Fibroblast of skin of right biceps (primary cell): ENCODE data around the gene COPB1.

Source experiments
- DNase-seq: peaks from one replicate; pipeline ENCODE4 v3.0.0-alpha.2; 2013

COPB1 gene

DNA sequence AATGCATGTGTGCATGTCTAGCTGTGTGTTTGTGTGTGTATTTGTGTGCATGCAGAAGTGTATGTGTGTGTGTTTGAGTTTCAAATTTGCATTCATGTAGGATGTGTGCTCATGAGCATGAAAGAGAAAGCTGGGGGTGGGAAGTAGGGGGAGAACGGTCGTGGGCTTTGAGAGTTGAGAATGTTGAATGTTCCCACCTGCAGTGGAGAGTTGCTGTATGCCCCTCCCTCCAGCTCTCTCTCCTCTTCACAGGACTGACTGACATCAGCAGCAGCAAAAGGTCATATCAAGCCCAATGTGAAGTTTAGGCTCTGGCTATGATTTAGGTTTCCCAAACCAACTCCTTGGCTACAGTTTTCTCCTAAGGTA, 76.8 kb downstream of the COPB1 start:
- DNase-seq, result no peak

DNA sequence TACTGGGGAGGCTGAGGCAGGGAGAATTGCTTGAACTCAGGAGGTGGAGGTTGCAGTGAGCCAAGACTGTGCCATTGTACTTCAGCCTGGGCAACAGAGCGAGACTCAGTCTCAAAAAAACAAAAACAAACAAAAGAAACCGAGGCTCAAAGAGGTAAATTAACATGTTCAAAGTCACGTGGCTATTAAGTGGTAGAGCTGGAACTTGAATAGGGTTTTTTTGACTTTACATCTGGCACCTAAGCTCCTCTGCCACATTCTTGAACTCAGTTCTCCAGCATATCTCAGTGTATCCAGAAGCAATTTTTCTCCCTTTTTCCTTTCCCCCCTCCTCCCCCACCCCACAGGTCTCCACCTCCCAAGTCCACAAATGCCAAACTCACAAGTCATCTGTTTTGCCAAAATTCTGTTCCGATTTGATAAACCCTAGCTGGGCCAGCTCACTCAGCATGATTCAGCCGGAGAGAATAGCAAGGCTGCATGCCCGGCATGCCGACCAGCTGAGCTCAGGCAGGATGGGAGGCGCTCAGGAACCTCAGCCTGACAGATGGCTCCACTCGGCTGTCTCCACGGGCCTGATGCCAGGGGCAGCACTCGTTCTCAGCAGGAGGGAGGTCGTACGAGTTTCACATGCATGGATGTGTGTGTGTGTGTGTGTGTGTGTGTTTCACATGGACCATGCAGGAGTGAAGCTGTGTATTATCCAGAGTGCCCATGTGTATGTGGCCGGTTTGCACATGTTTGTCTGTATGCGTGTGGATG, 77.4 kb downstream of the COPB1 start:
- DNase-seq, result peak; percentile 100

DNA sequence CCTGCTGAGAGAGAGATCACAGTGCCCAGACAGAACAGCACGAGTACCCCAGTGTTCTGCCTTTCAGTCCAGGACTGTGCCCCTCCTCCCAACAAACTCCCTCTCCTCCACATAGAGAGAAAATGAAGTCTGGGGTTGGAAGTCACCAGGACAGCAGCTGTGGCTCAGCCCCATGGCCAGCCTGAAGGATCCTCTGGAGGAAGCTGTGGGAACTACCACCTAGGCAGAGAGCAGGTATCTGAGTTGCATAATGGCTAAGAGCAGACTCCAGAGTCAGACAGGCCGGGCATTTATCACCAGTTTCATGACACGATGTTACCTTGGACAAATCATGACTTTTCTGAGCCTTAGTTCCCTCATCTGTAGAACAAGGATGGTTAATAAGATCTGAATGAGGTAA, 79.4 kb downstream of the COPB1 start:
- no peak for DNase-seq

DNA sequence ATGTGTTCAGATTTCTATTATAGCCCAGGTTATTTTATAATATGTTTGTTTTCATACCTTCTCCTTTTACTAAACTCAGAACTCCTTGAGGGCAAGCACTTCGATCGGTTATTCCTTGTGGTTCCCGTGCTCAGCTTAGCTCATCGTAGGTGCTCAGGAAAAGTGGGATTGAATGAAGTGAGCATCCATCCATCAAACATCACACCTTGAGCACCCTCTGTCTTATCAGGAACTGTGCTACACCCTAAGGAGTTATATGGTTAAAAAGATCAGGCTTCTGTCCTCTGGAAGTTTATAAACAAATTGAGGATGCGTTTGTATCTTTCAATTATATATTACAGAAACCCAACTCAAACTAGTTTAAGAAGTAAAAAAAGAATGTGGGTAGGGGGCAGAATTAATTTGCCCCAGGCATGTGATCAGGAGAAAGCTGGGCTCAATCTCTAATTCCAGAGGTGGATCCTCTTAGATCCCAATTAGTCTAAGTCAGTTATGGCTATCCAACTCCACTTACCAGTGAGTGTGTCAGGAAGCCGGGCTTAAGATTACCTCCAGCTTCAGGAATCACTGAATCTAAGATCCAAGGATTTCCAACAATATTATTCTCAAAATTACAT, 80.7 kb downstream of the COPB1 start:
- DNase-seq, result peak; percentile 40

DNA sequence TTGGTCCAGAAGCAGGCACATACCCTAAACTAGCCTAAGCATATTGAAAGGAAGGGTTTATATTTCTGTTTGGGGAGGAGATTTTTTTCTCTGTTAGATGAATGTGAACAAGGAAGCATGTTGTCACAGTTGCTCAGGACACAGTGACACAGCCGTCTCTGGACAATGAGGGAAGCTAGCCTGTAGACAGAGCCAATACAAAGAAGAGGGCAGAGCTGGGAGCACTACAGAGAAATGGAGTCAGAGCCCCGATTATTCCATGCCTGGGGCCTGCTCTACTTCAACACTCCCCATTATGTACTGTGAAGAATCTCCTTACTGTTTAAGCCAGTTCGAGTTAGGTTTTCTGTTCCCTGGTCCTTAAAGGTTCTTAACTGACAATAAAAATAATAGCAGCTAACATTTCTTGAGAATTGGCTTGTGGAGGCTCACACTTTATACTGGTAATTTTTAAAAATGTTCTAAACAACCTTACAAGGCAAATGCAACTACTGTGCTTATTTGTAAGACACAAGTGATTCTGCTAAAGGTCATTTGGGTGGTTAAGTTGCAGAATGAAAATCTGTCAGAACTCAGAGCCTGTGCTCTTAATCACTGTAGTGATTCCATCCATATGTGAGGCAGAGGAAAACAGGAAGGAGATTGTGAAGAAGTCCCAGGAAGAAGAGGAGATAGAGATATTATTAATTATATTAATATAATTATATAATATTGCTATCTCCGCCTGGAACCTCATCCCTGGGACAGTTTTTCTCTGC, 81.8 kb downstream of the COPB1 start:
- no peak for DNase-seq

DNA sequence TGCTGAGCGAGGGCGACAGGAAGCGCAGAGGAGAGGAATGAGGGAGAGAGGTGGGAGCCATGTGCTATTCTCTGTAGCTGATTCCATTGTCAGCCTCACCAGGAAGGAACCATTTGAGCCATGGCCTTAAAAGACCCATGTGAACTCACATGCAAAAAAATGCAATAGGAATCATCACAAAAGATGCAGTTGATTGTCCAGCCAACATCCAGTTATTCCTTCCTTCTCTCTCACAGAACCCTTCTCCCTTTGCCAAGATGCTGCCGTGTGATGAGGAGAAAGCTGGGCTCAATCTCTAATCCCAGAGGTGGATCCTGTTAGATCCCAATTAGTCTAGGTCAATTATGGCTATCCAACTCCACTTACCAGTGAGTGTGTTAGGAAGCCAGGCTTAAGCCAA, 82.4 kb downstream of the COPB1 start:
- peak; percentile 33 for DNase-seq

DNA sequence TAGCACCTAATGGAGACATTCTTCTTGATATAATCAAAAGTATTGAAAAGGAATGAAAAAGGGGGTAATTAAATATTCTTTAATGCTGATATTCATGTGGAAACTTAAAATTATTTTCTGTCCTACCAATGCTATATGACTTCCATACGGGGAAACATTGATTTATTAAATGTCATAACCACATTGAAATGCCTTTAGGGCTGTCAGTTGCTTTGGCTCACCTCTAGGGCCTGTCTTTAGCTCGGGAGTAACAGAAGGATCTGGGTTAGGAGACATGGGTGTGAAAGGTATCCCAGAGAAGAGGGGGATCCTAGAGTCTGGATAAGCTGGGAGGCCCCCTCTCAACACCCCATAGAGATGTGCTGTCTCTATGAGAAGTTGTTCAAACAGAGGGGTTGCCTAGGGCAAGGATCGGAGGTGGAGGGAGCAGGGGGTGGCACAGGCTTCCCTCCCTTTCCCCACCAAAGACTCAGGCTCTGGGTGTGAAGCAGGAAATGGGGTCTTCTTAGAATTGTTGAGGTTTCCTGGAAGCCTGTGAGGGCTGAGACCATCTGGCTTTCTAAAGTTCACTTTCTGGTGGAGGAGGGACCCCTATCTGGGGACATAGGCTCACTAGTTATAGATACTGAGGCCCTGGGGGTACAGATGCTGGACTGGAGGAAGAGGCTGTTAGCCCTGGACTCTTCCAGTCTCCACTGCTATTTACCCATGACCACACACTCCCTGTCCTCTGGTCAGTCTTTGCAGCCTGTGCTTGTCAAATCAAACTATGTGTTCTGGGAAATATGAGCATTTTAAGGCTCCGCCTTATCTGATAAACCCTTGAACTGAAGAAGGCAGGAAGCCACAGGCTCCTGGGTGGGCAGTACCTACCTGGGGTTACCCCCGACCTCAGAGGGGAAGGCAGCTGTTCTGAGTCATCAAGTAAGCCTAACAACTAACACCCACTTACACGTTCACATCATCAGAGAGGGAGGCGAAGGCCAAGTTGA, 84.8 kb downstream of the COPB1 start:
- no peak for DNase-seq

DNA sequence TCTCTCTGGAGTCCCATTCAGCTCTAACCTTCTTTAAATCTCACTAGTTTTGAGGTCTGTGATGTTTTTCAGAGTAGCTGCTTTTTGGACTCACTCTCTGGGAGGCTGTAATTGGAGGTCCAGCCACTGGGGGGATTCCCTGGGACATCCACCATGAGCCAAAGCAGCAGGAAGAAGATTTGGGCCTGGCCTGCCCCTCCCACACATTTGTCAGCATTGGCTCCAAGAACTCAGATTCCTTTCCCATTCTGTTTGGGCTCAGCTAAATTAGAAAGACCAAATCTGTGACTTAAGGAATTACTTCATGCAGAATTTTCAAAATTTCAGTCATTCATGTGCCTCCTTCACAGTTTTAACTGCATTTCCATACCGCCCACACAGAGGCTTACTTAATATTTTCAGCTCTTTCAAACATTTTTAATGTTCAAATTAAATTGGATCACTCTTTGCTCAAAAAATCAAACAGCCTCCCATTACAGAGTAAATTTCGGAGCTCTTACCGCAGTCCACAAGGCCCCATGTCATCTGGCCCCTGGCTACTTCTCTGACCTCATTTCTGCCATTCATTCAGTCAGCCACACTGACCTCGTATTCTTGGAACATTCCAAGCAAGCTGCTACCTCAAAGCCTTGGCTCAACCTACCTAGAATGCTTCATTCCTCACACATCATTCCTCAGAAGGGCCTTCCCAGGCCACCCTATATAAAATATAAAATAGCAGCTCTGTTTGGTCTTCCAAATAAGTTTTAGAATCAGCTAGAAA, 86.1 kb downstream of the COPB1 start:
- DNase-seq, result peak; percentile 74

DNA sequence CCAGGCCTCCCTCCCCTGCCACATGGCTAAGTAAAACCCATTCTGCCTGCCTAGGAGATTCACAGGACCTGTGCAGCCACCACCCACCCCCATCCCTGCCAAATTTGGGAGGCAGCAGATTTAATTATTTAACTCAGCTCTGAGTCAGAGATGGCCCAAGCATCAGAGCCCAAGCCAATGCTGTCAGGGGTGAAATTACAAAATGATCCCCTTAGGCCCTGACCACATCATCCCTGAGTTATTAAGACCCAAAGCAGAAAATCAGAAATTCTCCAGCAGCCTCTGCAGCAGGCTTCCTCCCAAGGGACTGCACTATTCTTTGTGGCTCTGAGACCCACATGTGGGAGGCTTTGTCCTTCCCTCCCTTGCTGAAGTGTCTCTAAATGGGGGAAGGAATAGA, 87.8 kb downstream of the COPB1 start:
- peak; percentile 90 for DNase-seq

DNA sequence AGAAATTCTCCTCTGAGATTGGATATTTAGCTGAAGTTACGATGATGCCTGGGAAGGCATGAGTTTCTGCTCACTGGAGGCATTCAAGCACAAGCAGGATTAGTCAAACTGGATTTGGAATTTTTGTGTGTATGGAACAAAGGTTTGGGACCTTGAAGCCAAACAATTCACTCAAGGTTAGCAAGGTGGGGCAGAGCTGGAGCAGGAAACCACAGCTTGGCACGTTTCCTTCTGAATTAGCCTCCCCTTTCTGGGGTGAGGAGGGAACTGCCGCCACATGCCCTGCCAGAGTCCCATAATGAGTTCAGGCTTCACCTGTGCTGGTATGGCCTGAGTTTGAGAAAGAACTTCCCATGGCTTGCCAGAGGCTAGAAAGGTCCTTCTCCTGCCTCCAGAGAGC, 89.7 kb downstream of the COPB1 start:
- DNase-seq, result no peak

DNA sequence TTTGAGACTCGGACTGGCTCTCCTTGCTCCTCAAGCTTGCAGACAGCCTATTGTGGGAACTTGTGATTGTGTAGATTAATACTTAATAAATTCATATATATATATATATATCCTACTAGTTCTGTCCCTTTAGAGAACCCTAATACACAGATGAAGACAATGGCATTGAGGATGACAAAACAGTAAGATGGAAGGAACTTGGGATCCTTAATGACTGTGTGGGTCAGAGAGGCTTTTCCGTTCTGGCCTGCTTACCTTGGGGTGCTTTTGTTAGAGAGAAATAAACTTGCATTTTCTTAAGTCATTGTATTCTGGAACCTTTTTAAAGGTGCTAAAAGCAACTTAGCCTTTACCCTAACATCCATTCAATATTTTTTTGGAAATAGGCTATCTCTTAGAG, 91.0 kb downstream of the COPB1 start:
- DNase-seq, result no peak
